WTC11 (cell line): ENCODE results near the gene CAMK2A.

Experiments
- TF ChIP-seq, protein P1 (sequence below): fragments of 200-600 bp; IDR thresholded peaks from 2 replicates; pipeline ENCODE4 v1.8.0; 2022; ENCODE audit warnings: antibody characterized with exemption
- TF ChIP-seq, protein P2 (sequence below): sonication (generic); formaldehyde crosslinking; IDR thresholded peaks from 2 replicates; pipeline ENCODE4 v1.8.0; 2022; ENCODE audit warnings: mild to moderate bottlenecking, missing genetic modification reagents

DNA sequence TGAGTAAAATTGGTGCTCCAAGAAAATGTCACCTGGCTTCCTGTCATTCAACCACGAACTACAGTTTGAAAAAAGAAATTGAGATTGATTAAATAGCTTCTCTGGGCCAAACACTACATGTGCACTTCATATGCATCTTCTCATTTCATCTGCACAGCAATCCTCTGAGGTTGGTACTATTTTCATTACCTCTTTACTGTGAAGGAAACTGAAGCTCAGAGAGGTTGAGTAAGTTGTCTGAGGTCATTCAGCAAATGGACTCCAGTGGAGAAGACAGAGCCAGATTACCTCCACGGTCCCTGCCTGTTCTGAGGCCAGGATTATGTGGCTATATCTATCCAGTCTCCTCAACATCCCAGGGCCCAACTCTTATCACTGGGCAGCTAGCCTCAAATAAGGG is 53.3 kb downstream of the CAMK2A start:
- TF ChIP-seq, protein P1, sequence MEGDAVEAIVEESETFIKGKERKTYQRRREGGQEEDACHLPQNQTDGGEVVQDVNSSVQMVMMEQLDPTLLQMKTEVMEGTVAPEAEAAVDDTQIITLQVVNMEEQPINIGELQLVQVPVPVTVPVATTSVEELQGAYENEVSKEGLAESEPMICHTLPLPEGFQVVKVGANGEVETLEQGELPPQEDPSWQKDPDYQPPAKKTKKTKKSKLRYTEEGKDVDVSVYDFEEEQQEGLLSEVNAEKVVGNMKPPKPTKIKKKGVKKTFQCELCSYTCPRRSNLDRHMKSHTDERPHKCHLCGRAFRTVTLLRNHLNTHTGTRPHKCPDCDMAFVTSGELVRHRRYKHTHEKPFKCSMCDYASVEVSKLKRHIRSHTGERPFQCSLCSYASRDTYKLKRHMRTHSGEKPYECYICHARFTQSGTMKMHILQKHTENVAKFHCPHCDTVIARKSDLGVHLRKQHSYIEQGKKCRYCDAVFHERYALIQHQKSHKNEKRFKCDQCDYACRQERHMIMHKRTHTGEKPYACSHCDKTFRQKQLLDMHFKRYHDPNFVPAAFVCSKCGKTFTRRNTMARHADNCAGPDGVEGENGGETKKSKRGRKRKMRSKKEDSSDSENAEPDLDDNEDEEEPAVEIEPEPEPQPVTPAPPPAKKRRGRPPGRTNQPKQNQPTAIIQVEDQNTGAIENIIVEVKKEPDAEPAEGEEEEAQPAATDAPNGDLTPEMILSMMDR, result no peak
- TF ChIP-seq, protein P2, sequence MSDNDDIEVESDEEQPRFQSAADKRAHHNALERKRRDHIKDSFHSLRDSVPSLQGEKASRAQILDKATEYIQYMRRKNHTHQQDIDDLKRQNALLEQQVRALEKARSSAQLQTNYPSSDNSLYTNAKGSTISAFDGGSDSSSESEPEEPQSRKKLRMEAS (CRISPR knock-in tag), result no peak
